Measurements from ENCODE around the gene TICRR.

- TF ChIP-seq CTCF (conservative IDR thresholded peaks at IDR 0.05; ENCODE audit: low read depth, low read length) (no peak), MAZ (IDR thresholded peaks at IDR 0.05; ENCODE audit: borderline replicate concordance, low read depth, low read length) (no peak), RAD21 (IDR thresholded peaks at IDR 0.05; ENCODE audit: low read length) (no peak), CEBPB (IDR thresholded peaks at IDR 0.05; ENCODE audit: low read depth, low read length) (no peak)
These were observed 92.9 kb downstream of the TICRR start for GRCh38 chr15:89668171-89668570.
